Smooth muscle cell of trachea (primary cell): Measurements from ENCODE around the gene FPGS. TPM values are rescaled to one million over a fixed set of nuclear protein-coding genes. Genes with fewer than 3 reads are reported as not detected.

Source experiments
- total RNA-seq: library from RNA; depleted of rRNA; stranded (reverse); fragments of >200 nt; gene quantifications from 2 replicates; pipeline ENCODE4 v1.2.1, GENCODE V29; 2014

Gene FPGS
- 66.2 and 75.0 TPM in 2 replicates for total RNA-seq

GRCh38 chr9:127802576-127803443 is at the start of gene FPGS:
TSS of gene FPGS (plus strand) at chr9:127802882. CDS start at chr9:127802925, 43 bp downstream.

GRCh38 chr9:127778280-127779135 is 24.2 kb upstream of the FPGS start, which contains the start of gene SH2D3C:
TSS of gene SH2D3C (minus strand) at chr9:127778666. CDS start at chr9:127778627, 39 bp downstream.

DNA sequence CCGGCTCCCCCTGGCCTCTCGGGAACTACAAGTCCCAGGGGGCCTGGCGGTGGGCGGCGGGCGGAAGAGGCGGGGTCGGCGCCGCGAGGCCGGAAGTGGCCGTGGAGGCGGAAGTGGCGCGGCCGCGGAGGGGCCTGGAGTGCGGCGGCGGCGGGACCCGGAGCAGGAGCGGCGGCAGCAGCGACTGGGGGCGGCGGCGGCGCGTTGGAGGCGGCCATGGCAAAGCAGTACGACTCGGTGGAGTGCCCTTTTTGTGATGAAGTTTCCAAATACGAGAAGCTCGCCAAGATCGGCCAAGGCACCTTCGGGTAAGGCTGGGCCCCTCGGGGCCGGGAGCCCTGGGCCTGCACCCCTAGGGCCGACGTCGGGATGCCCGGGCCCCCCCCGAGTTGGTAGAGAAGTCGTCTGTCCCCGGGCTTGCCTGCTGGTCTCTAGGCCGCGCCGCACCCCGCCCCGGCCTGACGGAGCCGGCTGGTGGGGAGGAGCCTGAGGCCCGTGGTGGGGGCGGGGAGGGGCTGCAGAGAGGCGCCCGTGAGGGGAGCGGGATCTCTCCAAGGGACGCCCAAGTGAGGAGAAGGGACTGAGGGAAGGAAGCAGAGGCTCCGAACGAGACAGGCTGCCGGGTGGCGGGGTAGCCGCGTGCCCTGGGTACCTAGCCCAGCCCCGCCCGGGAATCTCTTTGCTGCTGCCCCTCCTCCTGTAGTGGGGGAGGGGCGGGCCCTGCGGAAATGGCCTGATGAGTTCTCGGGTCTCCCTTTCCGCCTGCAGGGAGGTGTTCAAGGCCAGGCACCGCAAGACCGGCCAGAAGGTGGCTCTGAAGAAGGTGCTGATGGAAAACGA is 16.5 kb upstream of the FPGS start, which contains the start of gene CDK9:
CDK9 (plus strand) TSS at position 102 of the 840 bp plus-strand sequence; CDS start at position 217, 115 bp downstream.

DNA sequence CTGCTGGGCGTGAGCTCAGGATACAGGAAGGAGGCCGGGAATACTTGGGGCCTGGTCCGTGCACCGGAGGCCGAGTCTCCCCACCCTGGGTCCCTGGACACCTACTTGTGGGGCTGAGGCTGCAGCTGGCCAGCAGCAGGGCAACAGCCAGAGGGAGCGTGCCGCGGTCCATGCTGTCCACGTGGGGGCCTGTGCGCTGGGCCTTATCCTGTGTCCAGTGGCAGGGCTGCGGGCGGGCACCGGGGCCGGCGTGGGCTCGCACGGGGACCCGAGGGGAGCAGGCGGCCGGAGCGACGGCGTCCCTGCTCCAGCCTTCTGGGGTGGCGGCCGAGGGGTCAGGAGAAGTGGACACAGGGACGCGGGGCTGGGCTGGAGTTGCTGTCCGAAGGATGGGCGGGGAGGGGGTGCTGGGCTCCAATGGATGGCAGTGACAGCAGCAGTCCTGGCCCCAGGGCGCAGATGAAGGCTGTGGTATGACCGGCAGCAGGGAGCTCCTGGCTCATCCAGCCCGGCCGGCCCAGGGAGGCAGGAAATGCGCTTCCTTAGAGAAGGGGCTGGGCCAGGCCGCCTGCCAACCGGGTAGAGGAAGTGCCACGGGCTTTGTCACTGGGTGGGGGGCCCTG is 51.6 kb downstream of the FPGS start, which contains the start of gene ENG:
ENG (minus strand) TSS at position 475 of the 623 bp plus-strand sequence; CDS start at position 172, 303 bp downstream.

Other genes starting within 250 kb of the FPGS start
- 41.8 and 49.9 TPM in 2 replicates for gene STXBP1, start 190.6 kb upstream of the FPGS start, total RNA-seq
- gene CFAP157, start 95.9 kb upstream of the FPGS start, total RNA-seq, result 0.17 TPM in 1 of 2 replicates, not detected in the other
- gene PTRH1, start 87.2 kb upstream of the FPGS start, total RNA-seq, result 15.0 and 19.0 TPM in 2 replicates
- gene TTC16, start 86.8 kb upstream of the FPGS start, total RNA-seq, result 0.15 TPM in 1 of 2 replicates, not detected in the other
- 4.1 and 4.5 TPM in 2 replicates for gene TOR2A, start 67.6 kb upstream of the FPGS start, total RNA-seq
- 0.29 TPM in 1 of 2 replicates, not detected in the other for gene SH2D3C, start 24.2 kb upstream of the FPGS start, total RNA-seq
- gene CDK9, start 16.8 kb upstream of the FPGS start, total RNA-seq, result 39.6 and 54.7 TPM in 2 replicates
- 36.8 and 37.1 TPM in 2 replicates for gene ENG, start 51.8 kb downstream of the FPGS start, total RNA-seq
- 51.9 and 85.0 TPM in 2 replicates for gene AK1, start 74.8 kb downstream of the FPGS start, total RNA-seq
- 47.7 and 90.0 TPM in 2 replicates for gene ST6GALNAC6, start 96.7 kb downstream of the FPGS start, total RNA-seq
- 18.9 and 38.7 TPM in 2 replicates for gene ST6GALNAC4, start 114.2 kb downstream of the FPGS start, total RNA-seq
- 3.3 and 6.1 TPM in 2 replicates for gene PIP5KL1, start 127.9 kb downstream of the FPGS start, total RNA-seq
- gene DPM2, start 135.0 kb downstream of the FPGS start, total RNA-seq, result 9.6 and 11.9 TPM in 2 replicates
- gene EEIG1, start 178.1 kb downstream of the FPGS start, total RNA-seq, result 12.9 and 15.4 TPM in 2 replicates